Neural progenitor cell (in vitro differentiated cells): ENCODE results near the gene CBX8.

Experiments
- CTCF ChIP-seq: fragments of 200-600 bp; sonication (generic); IDR thresholded peaks from 2 replicates; pipeline ENCODE4 v1.5.1; 2017; ENCODE audit warnings: antibody characterized with exemption, mild to moderate bottlenecking
- EZH2 ChIP-seq: fragments of 200-600 bp; sonication (generic); IDR thresholded peaks from 2 replicates; pipeline ENCODE4 v1.6.1; 2017; ENCODE audit warnings: antibody characterized with exemption, mild to moderate bottlenecking, moderate library complexity

GRCh38 chr17:79834565-79835469 lies 37.9 kb upstream of the CBX8 start:
- TF ChIP-seq CTCF (peak; percentile 87), EZH2 (peak; percentile 70)
